Measurements from ENCODE around the gene TMEM272.
A peak's percentile ranks its signal among the peaks of the same experiment; 100 is the strongest.

The TMEM272 gene

GRCh38 chr13:51849145-51850101 is 4.4 kb upstream of the TMEM272 start:
- no peak for DNase-seq

- no peak for DNase-seq
These were observed 3.7 kb upstream of the TMEM272 start for GRCh38 chr13:51848674-51849073.

- no peak for DNase-seq
These were observed 1.8 kb upstream of the TMEM272 start for GRCh38 chr13:51846756-51847155.

- DNase-seq = no peak
These were observed 769 bp upstream of the TMEM272 start for GRCh38 chr13:51845574-51846318.

- DNase-seq = no peak
These were observed 1.4 kb downstream of the TMEM272 start for GRCh38 chr13:51843529-51843928.

GRCh38 chr13:51841732-51842131 is 3.2 kb downstream of the TMEM272 start:
- DNase-seq = no peak

- DNase-seq = no peak
These were observed 4.1 kb downstream of the TMEM272 start for GRCh38 chr13:51840917-51841316.

GRCh38 chr13:51839711-51840540 is 5.1 kb downstream of the TMEM272 start:
- no peak for DNase-seq

GRCh38 chr13:51838240-51838846 is 6.6 kb downstream of the TMEM272 start:
- DNase-seq = no peak

- no peak for DNase-seq
These were observed 8.0 kb downstream of the TMEM272 start for GRCh38 chr13:51837016-51837415.

GRCh38 chr13:51834581-51835171 is 10.3 kb downstream of the TMEM272 start:
- peak; percentile 76 for DNase-seq

- DNase-seq = no peak
These were observed 11.0 kb downstream of the TMEM272 start for GRCh38 chr13:51833980-51834379.

- DNase-seq = no peak
These were observed 12.4 kb downstream of the TMEM272 start for GRCh38 chr13:51832471-51833152.

- no peak for DNase-seq
These were observed 13.5 kb downstream of the TMEM272 start for GRCh38 chr13:51831519-51831918.

GRCh38 chr13:51829568-51829899 is 15.4 kb downstream of the TMEM272 start:
- no peak for DNase-seq

GRCh38 chr13:51828730-51829567 is 16.0 kb downstream of the TMEM272 start:
- no peak for DNase-seq

- DNase-seq = no peak
These were observed 17.7 kb downstream of the TMEM272 start for GRCh38 chr13:51827254-51827653.

GRCh38 chr13:51826606-51827005 is 18.4 kb downstream of the TMEM272 start:
- no peak for DNase-seq

GRCh38 chr13:51825681-51826254 is 19.2 kb downstream of the TMEM272 start:
- no peak for DNase-seq

- no peak for DNase-seq
These were observed 19.8 kb downstream of the TMEM272 start for GRCh38 chr13:51825165-51825592.

Measured in NCI-H1092 (cell line).